ENCODE data around the gene CD93.

CD93 gene

GRCh38 chr20:23034721-23035671 is 51.1 kb downstream of the CD93 start, which contains the start of gene SSTR4:
SSTR4 (plus strand) TSS chr20:23035312; CDS start chr20:23035484, 172 bp downstream.
- no peak for DNase-seq (ENCODE audit: low spot score)

DNA sequence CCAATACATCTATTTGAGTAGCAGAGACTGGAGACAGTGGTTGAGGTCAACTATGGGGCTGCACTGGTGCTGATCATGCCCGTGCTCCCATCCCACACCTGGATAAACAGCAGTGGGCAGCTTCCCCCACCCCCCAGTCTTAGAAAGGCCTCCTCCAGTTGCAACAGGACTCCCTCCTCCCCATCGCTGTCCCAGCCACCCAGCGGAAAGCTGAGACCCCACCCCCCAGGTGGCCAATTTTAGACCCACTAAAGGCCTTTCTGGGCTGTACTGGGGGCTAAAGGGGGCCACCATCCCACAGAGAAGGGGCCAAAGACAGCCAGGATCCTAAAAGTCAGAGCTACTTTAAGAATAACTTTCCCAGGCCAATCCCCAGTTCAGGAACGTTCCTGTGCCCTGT is 52.2 kb downstream of the CD93 start:
- no peak for DNase-seq (ENCODE audit: low spot score)

DNA sequence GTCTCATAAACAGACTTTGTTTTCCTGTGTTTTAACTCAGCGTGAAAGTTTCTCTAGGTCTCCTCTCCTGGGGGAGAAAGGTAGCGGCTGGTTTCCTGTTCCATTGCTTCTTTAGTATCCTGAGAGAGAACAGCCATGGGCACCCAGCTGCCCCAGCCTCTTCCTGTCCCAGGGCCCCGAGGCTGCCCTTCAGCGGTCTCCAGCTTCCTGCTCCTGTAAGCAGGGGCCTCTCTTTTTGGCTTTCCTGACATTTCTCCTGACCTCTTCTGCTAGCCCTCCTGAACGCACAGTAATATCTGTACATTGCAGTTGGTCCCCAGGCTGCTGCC is 53.4 kb downstream of the CD93 start:
- DNase-seq (ENCODE audit: low spot score), result no peak

DNA sequence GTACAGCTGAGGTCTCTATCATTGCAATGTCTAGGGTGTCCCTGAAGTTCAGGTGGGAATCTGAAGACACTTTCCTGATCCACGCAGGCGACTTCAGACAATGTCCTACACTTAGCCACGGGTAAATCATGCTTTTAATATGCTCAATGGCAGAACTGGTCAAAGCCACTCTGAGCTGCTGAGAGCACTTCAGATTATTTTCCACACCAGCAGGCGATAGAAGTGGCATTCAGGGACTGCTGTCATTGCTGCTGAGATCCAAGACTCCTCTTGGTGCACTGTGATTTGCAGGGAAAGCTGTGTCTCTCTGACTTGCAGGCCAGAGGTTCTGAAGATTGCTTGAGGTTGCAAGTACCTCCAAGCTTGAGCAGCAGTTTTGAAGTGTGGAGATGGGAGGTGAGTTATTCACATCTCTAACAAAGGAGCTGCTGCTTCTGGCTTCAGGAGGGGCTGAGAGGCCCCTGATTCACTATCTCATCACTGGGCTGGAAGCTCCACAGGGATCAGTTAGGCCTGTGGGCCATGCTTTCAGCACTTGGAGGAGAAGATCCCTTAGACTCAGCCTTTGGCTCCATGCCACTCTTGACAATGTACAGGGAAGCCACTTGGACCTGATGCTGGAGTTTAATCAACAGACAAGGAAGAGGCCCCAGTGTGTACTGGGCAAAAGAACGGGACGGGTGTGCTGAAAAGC is 53.9 kb downstream of the CD93 start:
- DNase-seq (ENCODE audit: low spot score), result no peak

DNA sequence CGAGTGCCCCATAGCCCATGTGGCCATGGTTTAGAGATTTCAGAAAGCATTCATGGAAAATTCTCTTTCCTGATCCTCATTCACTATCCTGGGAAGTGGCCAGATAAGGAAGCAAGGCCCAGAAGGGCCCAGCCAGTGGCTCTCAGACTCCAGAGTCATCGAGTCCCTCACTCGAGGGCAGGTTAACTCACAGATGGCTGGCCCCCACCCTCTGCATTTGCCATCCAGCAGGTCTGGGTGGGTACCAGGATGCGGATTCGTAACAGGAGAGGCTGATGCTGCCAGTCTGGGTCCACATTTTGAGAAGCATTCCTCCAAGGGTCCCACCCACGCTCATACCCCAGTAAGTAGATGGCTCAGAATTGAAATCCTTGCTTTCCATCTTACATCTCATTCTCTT is 54.8 kb downstream of the CD93 start:
- DNase-seq (ENCODE audit: low spot score), result no peak
